NCI-H524 (cell line): ENCODE results near the gene LKAAEAR1.

Source experiments
- DNase-seq, 2 experiments: peaks; one replicate each; lab custom pipeline; 2025; lab: John Stamatoyannopoulos, UW

The LKAAEAR1 gene

GRCh38 chr20:64067005-64067632 lies 17.1 kb downstream of the LKAAEAR1 start:
- no peak for DNase-seq

- no peak for DNase-seq
Measured at GRCh38 chr20:64065974-64066343, 18.2 kb downstream of the LKAAEAR1 start.

GRCh38 chr20:64065062-64065973 lies 18.9 kb downstream of the LKAAEAR1 start:
- no peak for DNase-seq

- DNase-seq: no peak
Measured at GRCh38 chr20:64064145-64064698, 20.0 kb downstream of the LKAAEAR1 start.

- no peak for DNase-seq
Measured at GRCh38 chr20:64063389-64064144, 20.6 kb downstream of the LKAAEAR1 start.

- DNase-seq: peak; percentile 87 to 95
Measured at GRCh38 chr20:64062596-64063388, 21.4 kb downstream of the LKAAEAR1 start, which contains the start of gene TCEA2. TSS of gene TCEA2 (plus strand) at chr20:64063198. CDS start at chr20:64063313, 115 bp downstream.

- no peak for DNase-seq
Measured at GRCh38 chr20:64062276-64062595, 22.0 kb downstream of the LKAAEAR1 start.

GRCh38 chr20:64058536-64058935 lies 25.7 kb downstream of the LKAAEAR1 start:
- DNase-seq: no peak

- peak; percentile 43 to 52 for DNase-seq
Measured at GRCh38 chr20:64057628-64058498, 26.3 kb downstream of the LKAAEAR1 start.

GRCh38 chr20:64056889-64057627 lies 27.1 kb downstream of the LKAAEAR1 start:
- no peak for DNase-seq

- no peak for DNase-seq
Measured at GRCh38 chr20:64056639-64056888, 27.6 kb downstream of the LKAAEAR1 start.

GRCh38 chr20:64055893-64056638 lies 28.1 kb downstream of the LKAAEAR1 start:
- no peak for DNase-seq

GRCh38 chr20:64055396-64055892 lies 28.8 kb downstream of the LKAAEAR1 start:
- peak in 1 of 2 experiments; percentile 15 for DNase-seq

- DNase-seq: peak in 1 of 2 experiments; percentile 56
Measured at GRCh38 chr20:64053841-64054661, 30.1 kb downstream of the LKAAEAR1 start.

GRCh38 chr20:64052987-64053840 lies 31.0 kb downstream of the LKAAEAR1 start:
- no peak for DNase-seq

- DNase-seq: no peak
Measured at GRCh38 chr20:64052326-64052722, 31.9 kb downstream of the LKAAEAR1 start.
